ENCODE data around the gene ZNRF3. TPM values are rescaled to one million over a fixed set of nuclear protein-coding genes. Genes with fewer than 3 reads are reported as not detected.
"Not testable (repeated sequence)": the region's sequence is repeated elsewhere in the genome, so short reads cannot be mapped to it uniquely, and the experiment has no call there.

The ZNRF3 gene
- polyA plus RNA-seq, 1 experiment = 1.1 TPM

DNA sequence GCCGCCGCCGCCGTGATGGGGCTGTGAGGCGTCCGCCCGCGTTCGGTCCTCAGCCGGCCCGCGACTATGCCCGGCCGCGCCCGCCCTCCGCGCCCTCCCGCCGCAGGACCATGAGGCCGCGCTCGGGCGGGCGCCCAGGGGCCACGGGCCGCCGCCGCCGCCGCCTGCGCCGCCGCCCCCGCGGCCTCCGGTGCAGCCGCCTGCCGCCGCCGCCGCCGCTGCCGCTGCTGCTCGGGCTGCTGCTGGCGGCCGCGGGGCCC is 215 bp downstream of the ZNRF3 start:
- CTCF ChIA-PET = interaction anchor here (0.8 to 2.9 kb wide), 2 partner anchors 157 to 271 kb away, joined by 3 to 10 read pairs; no protein-coding TSS in a partner anchor
- Histone ChIP-seq H3K27me3 (ENCODE audit: control insufficient read depth, insufficient read depth, low read length) (no peaks in the 10 kb centered on the region), H3K36me3 (ENCODE audit: control insufficient read depth, insufficient read depth, low read length) (no peaks in the 10 kb centered on the region), H3K4me3 (ENCODE audit: low read depth, low read length) (peak overlapping the region; percentile 60)
- POLR2A ChIA-PET = interaction anchor here (0.6 to 0.8 kb wide), 3 partner anchors 26 to 312 kb away, joined by 5 to 13 read pairs (median 5); partner anchors contain the start of gene XBP1
- DNase-seq (ENCODE audit: low read depth) = no peak
- TF ChIP-seq, protein P1, sequence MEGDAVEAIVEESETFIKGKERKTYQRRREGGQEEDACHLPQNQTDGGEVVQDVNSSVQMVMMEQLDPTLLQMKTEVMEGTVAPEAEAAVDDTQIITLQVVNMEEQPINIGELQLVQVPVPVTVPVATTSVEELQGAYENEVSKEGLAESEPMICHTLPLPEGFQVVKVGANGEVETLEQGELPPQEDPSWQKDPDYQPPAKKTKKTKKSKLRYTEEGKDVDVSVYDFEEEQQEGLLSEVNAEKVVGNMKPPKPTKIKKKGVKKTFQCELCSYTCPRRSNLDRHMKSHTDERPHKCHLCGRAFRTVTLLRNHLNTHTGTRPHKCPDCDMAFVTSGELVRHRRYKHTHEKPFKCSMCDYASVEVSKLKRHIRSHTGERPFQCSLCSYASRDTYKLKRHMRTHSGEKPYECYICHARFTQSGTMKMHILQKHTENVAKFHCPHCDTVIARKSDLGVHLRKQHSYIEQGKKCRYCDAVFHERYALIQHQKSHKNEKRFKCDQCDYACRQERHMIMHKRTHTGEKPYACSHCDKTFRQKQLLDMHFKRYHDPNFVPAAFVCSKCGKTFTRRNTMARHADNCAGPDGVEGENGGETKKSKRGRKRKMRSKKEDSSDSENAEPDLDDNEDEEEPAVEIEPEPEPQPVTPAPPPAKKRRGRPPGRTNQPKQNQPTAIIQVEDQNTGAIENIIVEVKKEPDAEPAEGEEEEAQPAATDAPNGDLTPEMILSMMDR (IDR thresholded peaks at IDR 0.05; ENCODE audit: insufficient read depth, low read depth, low read length) = no peak

GRCh38 chr22:28883917-28884746 is 760 bp downstream of the ZNRF3 start:
- ChIA-PET CTCF (interaction anchor here (1.1 to 2.9 kb wide), 3 partner anchors 34 to 251 kb away, joined by 3 to 10 read pairs (median 5); no protein-coding TSS in a partner anchor), POLR2A (no interaction called here)
- H3K36me3 ChIP-seq (ENCODE audit: control insufficient read depth, insufficient read depth, low read length) = no peaks in the 10 kb centered on the region
- no peaks in the 10 kb centered on the region for H3K27me3 ChIP-seq (ENCODE audit: control insufficient read depth, insufficient read depth, low read length)
- no peak for DNase-seq (ENCODE audit: low read depth)
- H3K4me3 ChIP-seq (ENCODE audit: low read depth, low read length) = peak overlapping the region; percentile 60
- TF ChIP-seq, protein P1 (IDR thresholded peaks at IDR 0.05; ENCODE audit: insufficient read depth, low read depth, low read length) = no peak

GRCh38 chr22:28884747-28885350 is 1.5 kb downstream of the ZNRF3 start:
- ChIA-PET POLR2A (no interaction called here), CTCF (interaction anchor here (0.6 to 1.2 kb wide), 4 partner anchors 11 to 250 kb away, joined by 3 to 5 read pairs (median 3); no protein-coding TSS in a partner anchor)
- Histone ChIP-seq H3K36me3 (ENCODE audit: control insufficient read depth, insufficient read depth, low read length) (no peaks in the 10 kb centered on the region), H3K4me3 (ENCODE audit: low read depth, low read length) (peak overlapping the region; percentile 60), H3K27me3 (ENCODE audit: control insufficient read depth, insufficient read depth, low read length) (no peaks in the 10 kb centered on the region)
- TF ChIP-seq, protein P1 (IDR thresholded peaks at IDR 0.05; ENCODE audit: insufficient read depth, low read depth, low read length) = no peak
- no peak for DNase-seq (ENCODE audit: low read depth)

- ChIA-PET CTCF (interaction anchor here (1.6 kb wide), 1 partner anchor 155 kb away, joined by 3 read pairs; no protein-coding TSS in a partner anchor), POLR2A (interaction anchor here (0.6 kb wide), 1 partner anchor 428 kb away, joined by 8 read pairs; no protein-coding TSS in a partner anchor)
- Histone ChIP-seq H3K27me3 (ENCODE audit: control insufficient read depth, insufficient read depth, low read length) (no peaks in the 10 kb centered on the region), H3K4me3 (ENCODE audit: low read depth, low read length) (no peak overlapping the region), H3K36me3 (ENCODE audit: control insufficient read depth, insufficient read depth, low read length) (no peaks in the 10 kb centered on the region)
- no peak for DNase-seq (ENCODE audit: low read depth)
- TF ChIP-seq, protein P1 (IDR thresholded peaks at IDR 0.05; ENCODE audit: insufficient read depth, low read depth, low read length) = no peak
Measured at GRCh38 chr22:28885939-28886338, 2.6 kb downstream of the ZNRF3 start.

GRCh38 chr22:28886679-28887078 is 3.3 kb downstream of the ZNRF3 start:
- CTCF ChIA-PET = interaction anchor here (1.6 kb wide), 1 partner anchor 154 kb away, joined by 3 read pairs; no protein-coding TSS in a partner anchor
- POLR2A ChIA-PET; H3K4me3 ChIP-seq (ENCODE audit: low read depth, low read length); H3K36me3 ChIP-seq (ENCODE audit: control insufficient read depth, insufficient read depth, low read length); DNase-seq (ENCODE audit: low read depth); H3K27me3 ChIP-seq (ENCODE audit: control insufficient read depth, insufficient read depth, low read length): not testable (repeated sequence)

Data from BJ (cell line).